Keratinocyte (primary cell): ENCODE measurements around the gene SLC9A3.

ENCODE experiments used
- CTCF ChIP-seq, 3 experiments: IDR thresholded peaks in 1 of 3; conservative IDR thresholded peaks in 1 of 3; optimal IDR thresholded peaks in 1 of 3; 2 replicates in 2 of 3; 3 replicates in 1 of 3; pipeline versions ENCODE3 to v1.5.1; 2011; ENCODE audit warnings: low read length in 3 of 3, mild to moderate bottlenecking in 3 of 3, moderate library complexity in 2 of 3, control low read depth in 1 of 3, inconsistent platforms in 1 of 3; ENCODE audit not compliant: insufficient read depth in 2 of 3; ENCODE audit errors: extremely low read depth in 1 of 3
- EZH2 ChIP-seq: IDR thresholded peaks from one replicate; pipeline ENCODE4 v1.6.1; 2012; ENCODE audit warnings: inconsistent platforms, mild to moderate bottlenecking, low read length, moderate library complexity

GRCh38 chr5:423626-424261 is 100.5 kb downstream of the SLC9A3 start:
- no peak for TF ChIP-seq CTCF (optimal IDR thresholded peaks at IDR 0.05 in 1 of 3, IDR thresholded peaks at IDR 0.05 in 1 of 3, conservative IDR thresholded peaks at IDR 0.05 in 1 of 3; ENCODE audit: extremely low read depth in 1 of 3, insufficient read depth in 2 of 3, low read length in 3 of 3)
- no peak for TF ChIP-seq EZH2
